ENCODE results near the gene ROR1.

DNA sequence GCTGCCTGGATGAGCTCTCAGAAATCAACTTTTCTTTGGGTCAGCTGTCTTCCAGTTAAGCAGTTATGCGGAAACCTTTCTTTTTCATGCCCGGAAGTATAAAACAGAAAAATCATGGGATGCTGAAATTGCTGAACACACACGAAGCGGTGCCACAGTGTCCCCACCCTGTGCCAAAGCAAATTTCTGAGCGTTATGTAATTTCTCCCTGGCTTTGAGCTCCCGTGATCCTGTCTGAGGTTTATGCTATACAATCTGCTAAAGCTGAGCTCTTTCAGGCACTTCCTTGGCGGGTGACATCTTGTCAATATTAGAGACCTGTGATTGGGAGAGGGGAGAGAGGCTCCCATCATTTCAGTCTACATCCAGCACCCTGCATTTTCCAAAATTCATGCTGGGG lies 201.7 kb downstream of the ROR1 start:
- TF ChIP-seq, protein P1, sequence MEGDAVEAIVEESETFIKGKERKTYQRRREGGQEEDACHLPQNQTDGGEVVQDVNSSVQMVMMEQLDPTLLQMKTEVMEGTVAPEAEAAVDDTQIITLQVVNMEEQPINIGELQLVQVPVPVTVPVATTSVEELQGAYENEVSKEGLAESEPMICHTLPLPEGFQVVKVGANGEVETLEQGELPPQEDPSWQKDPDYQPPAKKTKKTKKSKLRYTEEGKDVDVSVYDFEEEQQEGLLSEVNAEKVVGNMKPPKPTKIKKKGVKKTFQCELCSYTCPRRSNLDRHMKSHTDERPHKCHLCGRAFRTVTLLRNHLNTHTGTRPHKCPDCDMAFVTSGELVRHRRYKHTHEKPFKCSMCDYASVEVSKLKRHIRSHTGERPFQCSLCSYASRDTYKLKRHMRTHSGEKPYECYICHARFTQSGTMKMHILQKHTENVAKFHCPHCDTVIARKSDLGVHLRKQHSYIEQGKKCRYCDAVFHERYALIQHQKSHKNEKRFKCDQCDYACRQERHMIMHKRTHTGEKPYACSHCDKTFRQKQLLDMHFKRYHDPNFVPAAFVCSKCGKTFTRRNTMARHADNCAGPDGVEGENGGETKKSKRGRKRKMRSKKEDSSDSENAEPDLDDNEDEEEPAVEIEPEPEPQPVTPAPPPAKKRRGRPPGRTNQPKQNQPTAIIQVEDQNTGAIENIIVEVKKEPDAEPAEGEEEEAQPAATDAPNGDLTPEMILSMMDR (conservative IDR thresholded peaks at IDR 0.05; ENCODE audit: low read depth, low read length), result no peak
- TF ChIP-seq FOS (IDR thresholded peaks at IDR 0.05; ENCODE audit: low read depth, low read length) (no peak), SMC3 (IDR thresholded peaks at IDR 0.05; ENCODE audit: low read depth, low read length) (no peak), POLR2A (IDR thresholded peaks at IDR 0.05; ENCODE audit: low read depth, low read length) (no peak), MAFK (IDR thresholded peaks at IDR 0.05; ENCODE audit: low read depth, low read length) (no peak), USF2 (IDR thresholded peaks at IDR 0.05; ENCODE audit: low read depth, low read length) (no peak), RCOR1 (IDR thresholded peaks at IDR 0.05; ENCODE audit: insufficient replicate concordance, low read length) (no peak), RAD21 (IDR thresholded peaks at IDR 0.05; ENCODE audit: low read length) (no peak), MAZ (IDR thresholded peaks at IDR 0.05; ENCODE audit: borderline replicate concordance, low read depth, low read length) (no peak)
